H1 (cell line): ENCODE measurements around the gene CCS. TPM values are rescaled to one million over a fixed set of nuclear protein-coding genes. Genes with fewer than 3 reads are reported as not detected.

Experiments used
- CTCF ChIA-PET: fragments of 300-600 bp; sonication (Branson Sonifier 250); formaldehyde crosslinking; loops from one replicate; lab custom pipeline; 2021; ENCODE audit not compliant: partially characterized antibody; lab: Charles Lee
- POLR2A ChIA-PET: fragments of 300-600 bp; sonication (Branson Sonifier 250); formaldehyde crosslinking; loops from one replicate; lab custom pipeline; 2021; ENCODE audit warnings: inconsistent platforms; ENCODE audit not compliant: partially characterized antibody; lab: Charles Lee
- DNase-seq, 2 experiments: peaks; one replicate each; pipeline versions ENCODE4 v3.0.0 to v3.0.0-alpha.2; 2010 to 2022; ENCODE audit warnings: low spot score in 2 of 2, low read depth in 1 of 2, mixed read lengths in 1 of 2
- FAIRE-seq: peaks from 2 replicates; lab custom pipeline; 2011; peaks lifted over from hg19 to GRCh38; lab: Jason Lieb, UNC
- H2AFZ ChIP-seq: 2 replicates; pipeline ENCODE4 v1.8.1; 2012; ENCODE audit warnings: low read length, inconsistent platforms
- H2AK5ac ChIP-seq: 2 replicates; pipeline ENCODE4 v1.6.1; 2013; ENCODE audit warnings: low read depth, low read length
- H2BK120ac ChIP-seq: replicated peaks from 2 replicates; pipeline ENCODE3; 2013; ENCODE audit warnings: low read depth, low read length, inconsistent platforms
- H2BK12ac ChIP-seq: 2 replicates; pipeline ENCODE4 v1.6.1; 2013; ENCODE audit warnings: low read depth, low read length
- H2BK15ac ChIP-seq: 2 replicates; pipeline ENCODE4 v1.6.1; 2013; ENCODE audit warnings: low read length
- H2BK20ac ChIP-seq: 2 replicates; pipeline ENCODE4 v1.6.1; 2013; ENCODE audit warnings: low read length
- H2BK5ac ChIP-seq: 2 replicates; pipeline ENCODE4 v1.6.1; 2013; ENCODE audit warnings: low read depth, low read length
- H3K14ac ChIP-seq: 2 replicates; pipeline ENCODE4 v1.6.1; 2013; ENCODE audit warnings: inconsistent platforms; ENCODE audit not compliant: insufficient read length
- H3K18ac ChIP-seq: 2 replicates; pipeline ENCODE4 v1.6.1; 2013; ENCODE audit warnings: low read length; ENCODE audit errors: extremely low read depth
- H3K23ac ChIP-seq: 2 replicates; pipeline ENCODE4 v1.6.1; 2013; ENCODE audit warnings: inconsistent platforms; ENCODE audit not compliant: insufficient read length
- H3K23me2 ChIP-seq: 2 replicates; pipeline ENCODE4 v1.6.1; 2013; ENCODE audit warnings: low read depth, low read length
- H3K27ac ChIP-seq: 2 replicates; pipeline ENCODE4 v1.6.1; 2011; ENCODE audit warnings: low read depth, low read length, inconsistent platforms
- H3K27me3 ChIP-seq, 4 experiments: replicated peaks in 1 of 4; 1 replicate in 1 of 4; 2 replicates in 3 of 4; pipeline versions ENCODE4 v1.6.1 to v1.8.1; 2011 to 2013; ENCODE audit warnings: low read length in 3 of 4, mild to moderate bottlenecking in 3 of 4, inconsistent platforms in 2 of 4, mixed read lengths in 2 of 4, moderate library complexity in 1 of 4; ENCODE audit not compliant: control insufficient read depth in 3 of 4, insufficient read depth in 3 of 4; ENCODE audit errors: extremely low read depth in 1 of 4
- H3K36me3 ChIP-seq, 4 experiments: 2 replicates each; pipeline versions ENCODE4 v1.6.1 to v1.8.1; 2011 to 2013; ENCODE audit warnings: mild to moderate bottlenecking in 4 of 4, low read length in 3 of 4, moderate library complexity in 2 of 4, control low read depth in 1 of 4, inconsistent platforms in 1 of 4; ENCODE audit not compliant: insufficient read depth in 4 of 4, control insufficient read depth in 2 of 4
- H3K4ac ChIP-seq: replicated peaks from 2 replicates; pipeline ENCODE3; 2013; ENCODE audit warnings: low read length, low read depth, mixed read lengths, inconsistent platforms; ENCODE audit not compliant: insufficient read length
- H3K4me1 ChIP-seq, 4 experiments: replicated peaks in 1 of 4; 1 replicate in 1 of 4; 2 replicates in 3 of 4; pipeline versions ENCODE4 v1.6.1 to v1.8.1; 2011 to 2013; ENCODE audit warnings: low read length in 3 of 4, inconsistent platforms in 2 of 4, mixed read lengths in 1 of 4; ENCODE audit not compliant: insufficient read depth in 4 of 4, control insufficient read depth in 3 of 4
- H3K4me2 ChIP-seq, 2 experiments: 2 replicates each; pipeline versions ENCODE4 v1.6.1 to v1.8.1; 2011 to 2013; ENCODE audit warnings: low read depth in 2 of 2, low read length in 2 of 2, control low read depth in 1 of 2, inconsistent platforms in 1 of 2, mild to moderate bottlenecking in 1 of 2; ENCODE audit not compliant: insufficient read depth in 1 of 2
- H3K4me3 ChIP-seq, 4 experiments: fragments of 200-600, 300-600 bp in 1 of 4; sonication (generic), shearing (Covaris generic), sonication (Bioruptor Twin) in 1 of 4; 2 replicates each; pipeline versions ENCODE4 v1.5.1 to v1.8.1; 2011 to 2016; ENCODE audit warnings: low read length in 4 of 4, low read depth in 3 of 4, control low read depth in 2 of 4, inconsistent platforms in 2 of 4, mild to moderate bottlenecking in 2 of 4, mixed read lengths in 1 of 4, moderate library complexity in 1 of 4; ENCODE audit not compliant: insufficient read depth in 2 of 4; ENCODE audit errors: extremely low read depth in 1 of 4
- H3K56ac ChIP-seq: replicated peaks from 2 replicates; pipeline ENCODE3; 2013; ENCODE audit warnings: low read depth, mild to moderate bottlenecking, mixed read lengths, low read length, inconsistent platforms; ENCODE audit not compliant: insufficient read length
- H3K79me1 ChIP-seq: 2 replicates; pipeline ENCODE4 v1.6.1; 2013; ENCODE audit warnings: low read depth, low read length, control low read depth
- H3K79me2 ChIP-seq, 2 experiments: 2 replicates each; pipeline versions ENCODE4 v1.6.1 to v1.8.1; 2012 to 2013; ENCODE audit warnings: low read length in 2 of 2, mild to moderate bottlenecking in 2 of 2, inconsistent platforms in 1 of 2; ENCODE audit not compliant: insufficient read depth in 2 of 2, control insufficient read depth in 1 of 2
- H3K9ac ChIP-seq, 4 experiments: replicated peaks in 1 of 4; 1 replicate in 1 of 4; 2 replicates in 3 of 4; pipeline versions ENCODE4 v1.6.1 to v1.8.1; 2011 to 2013; ENCODE audit warnings: low read depth in 3 of 4, low read length in 3 of 4, control low read depth in 2 of 4, mild to moderate bottlenecking in 2 of 4, moderate library complexity in 2 of 4, inconsistent platforms in 1 of 4; ENCODE audit errors: extremely low read depth in 1 of 4
- H3K9me3 ChIP-seq, 2 experiments: 2 replicates each; pipeline versions ENCODE4 v1.6.1 to v1.8.1; 2012 to 2013; ENCODE audit warnings: mild to moderate bottlenecking in 2 of 2, moderate library complexity in 2 of 2, control low read depth in 1 of 2, inconsistent platforms in 1 of 2, low read depth in 1 of 2, low read length in 1 of 2, mixed read lengths in 1 of 2; ENCODE audit not compliant: insufficient read depth in 2 of 2
- H4K20me1 ChIP-seq, 2 experiments: replicated peaks in 1 of 2; 2 replicates each; pipeline versions ENCODE3 to v1.8.1; 2011 to 2013; ENCODE audit warnings: inconsistent platforms in 2 of 2, low read length in 2 of 2, mild to moderate bottlenecking in 1 of 2; ENCODE audit not compliant: insufficient read depth in 2 of 2, control insufficient read depth in 1 of 2
- H4K5ac ChIP-seq: 2 replicates; pipeline ENCODE4 v1.6.1; 2013; ENCODE audit warnings: low read length, low read depth, mixed read lengths, inconsistent platforms; ENCODE audit not compliant: insufficient read length
- H4K8ac ChIP-seq: 2 replicates; pipeline ENCODE4 v1.8.0; 2013; ENCODE audit warnings: mild to moderate bottlenecking, moderate library complexity, low read length, inconsistent platforms; ENCODE audit not compliant: insufficient read depth; ENCODE audit errors: extremely low read depth
- H4K91ac ChIP-seq: replicated peaks from 2 replicates; pipeline ENCODE3; 2013; ENCODE audit warnings: low read length, mixed read lengths, inconsistent platforms; ENCODE audit not compliant: insufficient read length
- whole genome bisulfite sequencing, 2 experiments: shearing (Covaris generic) in 1 of 2; methylation state at CpG; one replicate each; pipeline versions ENCODE4 v1.1.6 to v1.1.7; 2013 to 2015; ENCODE audit warnings: low lambda C conversion rate in 2 of 2, mixed read lengths in 2 of 2, inconsistent platforms in 1 of 2, low coverage in 1 of 2, missing lambda C conversion rate in 1 of 2; ENCODE audit not compliant: insufficient replicate concordance in 2 of 2, insufficient coverage in 1 of 2, insufficient read length in 1 of 2; ENCODE audit errors: extremely low coverage in 1 of 2, missing lambda C conversion rate in 1 of 2; 5-methylcytosine and 5-hydroxymethylcytosine counted together
- polyA plus RNA-seq, 7 experiments: library from polyadenylated mRNA; depleted of rRNA in 3 of 7; stranded (reverse) in 5 of 7; unstranded in 2 of 7; fragments of >200 nt in 5 of 7; fragments of 200-250 nt in 2 of 7; gene quantifications; 1 replicate in 5 of 7; 2 replicates in 1 of 7; 4 replicates in 1 of 7; pipeline versions ENCODE4 v1.2.1 to v1.2.3, GENCODE V29; 2011 to 2013; ENCODE audit warnings: missing spikeins in 2 of 7, mixed read lengths in 2 of 7
- total RNA-seq: library from RNA; stranded (reverse); fragmentation: NEBNext Ultra II Directional; extraction: Animal tissue kit (Norgen Biotek cat#: 25700); gene quantifications from 2 replicates; pipeline ENCODE4 v1.2.1, GENCODE V29; 2021

The CCS gene
- total and polyA plus RNA-seq, 2 of the 8 experiments (the other 6 are each of a cell fraction or from before 2014, with no cell fraction given): 37.1 to 37.7 TPM

- Histone ChIP-seq H3K18ac (no peak overlapping the region), H4K8ac (no peak overlapping the region), H3K14ac (no peak overlapping the region), H3K4me3 (no peak overlapping the region), H2BK20ac (no peak overlapping the region), H2BK5ac (no peak overlapping the region), H3K4me2 (no peak overlapping the region), H3K36me3 (peaks cover 26 to 65% (median 44%) of the 10 kb centered on the region in 4 experiments), H3K79me1 (peaks cover 26% of the 10 kb centered on the region), H3K56ac (no peak overlapping the region), H3K9me3 (no peaks in the 10 kb centered on the region), H2AFZ (no peak overlapping the region), H2AK5ac (no peak overlapping the region), H4K20me1 (peaks cover 16 to 32% of the 10 kb centered on the region in 2 experiments), H3K4me1 (no peaks in the 10 kb centered on the region), H3K23me2 (no peaks in the 10 kb centered on the region), H3K27me3 (no peaks in the 10 kb centered on the region), H3K79me2 (peaks cover 17 to 90% of the 10 kb centered on the region in 2 experiments), H3K23ac (no peak overlapping the region), H4K91ac (no peak overlapping the region), H3K27ac (no peak overlapping the region), H2BK15ac (no peak overlapping the region), H3K4ac (no peak overlapping the region), H3K9ac (no peak overlapping the region), H2BK120ac (no peak overlapping the region), H4K5ac (no peak overlapping the region), H2BK12ac (no peak overlapping the region)
- no peak for DNase-seq
- ChIA-PET CTCF (interaction anchor here (1.3 kb wide), 1 partner anchor 141 kb away, joined by 4 read pairs; no protein-coding TSS in a partner anchor), POLR2A (interaction anchor here (1.8 to 66.2 kb wide), 3 partner anchors 11 to 46 kb away, joined by 6 to 2165 read pairs (median 2165); partner anchors contain the start of genes CCDC87, CCS, RBM14 and RBM4)
- no peak for FAIRE-seq
- WGBS, 2 experiments: 96% methylated on average over 6 of the region's 6 CpGs; no CpG with 5 or more reads in 1 of the 2 experiments
These were observed 38.9 kb downstream of the CCS start for GRCh38 chr11:66631883-66632282.
